Measurements from ENCODE around the gene FKBP15. TPM values are rescaled to one million over a fixed set of nuclear protein-coding genes. Genes with fewer than 3 reads are reported as not detected.

Gene FKBP15
- total RNA-seq, 2 donors from 2014 or later: 22.5 to 24.4 TPM

DNA sequence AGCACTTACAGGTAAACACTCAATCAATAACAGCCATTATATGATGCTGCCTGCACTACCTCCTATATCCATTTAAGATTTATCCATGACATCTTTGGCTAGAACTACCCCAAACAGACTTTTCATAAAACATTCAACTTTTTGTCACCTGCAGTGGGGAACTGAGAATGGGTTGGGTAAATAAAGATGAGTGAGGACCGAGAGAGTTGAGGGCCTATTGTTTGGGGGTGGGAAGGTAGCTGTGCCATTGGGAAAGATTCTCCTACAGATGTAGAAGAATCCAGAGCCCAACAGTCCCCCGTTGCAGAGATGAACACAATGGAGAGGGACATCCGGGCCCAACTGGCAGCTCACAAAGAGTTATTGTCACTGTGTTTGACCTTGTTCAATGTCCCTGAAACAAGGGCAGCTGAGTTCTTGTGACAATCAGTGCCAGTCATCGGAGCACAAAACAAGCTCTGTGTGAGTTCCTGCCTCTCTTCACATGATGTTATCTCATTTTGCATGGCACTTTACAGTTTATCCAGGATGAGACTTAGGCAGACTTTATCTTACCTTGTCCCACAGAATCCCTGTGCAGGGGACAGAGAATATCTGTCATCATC, 81.8 kb downstream of the FKBP15 start:
- intact Hi-C loops (cut with DNase I): no loop called here
- Histone ChIP-seq H3K27ac (no peak overlapping the region), H3K9ac (ENCODE audit: low read depth in 2 of 2, low read length in 2 of 2) (no peak overlapping the region), H3K4me3 (no peak overlapping the region), H3K36me3 (no peaks in the 10 kb centered on the region), H3K27me3 (no peaks in the 10 kb centered on the region), H3K4me1 (no peaks in the 10 kb centered on the region), H3K9me3 (no peaks in the 10 kb centered on the region)
- DNase-seq: no peak
- TF ChIP-seq, protein P1, sequence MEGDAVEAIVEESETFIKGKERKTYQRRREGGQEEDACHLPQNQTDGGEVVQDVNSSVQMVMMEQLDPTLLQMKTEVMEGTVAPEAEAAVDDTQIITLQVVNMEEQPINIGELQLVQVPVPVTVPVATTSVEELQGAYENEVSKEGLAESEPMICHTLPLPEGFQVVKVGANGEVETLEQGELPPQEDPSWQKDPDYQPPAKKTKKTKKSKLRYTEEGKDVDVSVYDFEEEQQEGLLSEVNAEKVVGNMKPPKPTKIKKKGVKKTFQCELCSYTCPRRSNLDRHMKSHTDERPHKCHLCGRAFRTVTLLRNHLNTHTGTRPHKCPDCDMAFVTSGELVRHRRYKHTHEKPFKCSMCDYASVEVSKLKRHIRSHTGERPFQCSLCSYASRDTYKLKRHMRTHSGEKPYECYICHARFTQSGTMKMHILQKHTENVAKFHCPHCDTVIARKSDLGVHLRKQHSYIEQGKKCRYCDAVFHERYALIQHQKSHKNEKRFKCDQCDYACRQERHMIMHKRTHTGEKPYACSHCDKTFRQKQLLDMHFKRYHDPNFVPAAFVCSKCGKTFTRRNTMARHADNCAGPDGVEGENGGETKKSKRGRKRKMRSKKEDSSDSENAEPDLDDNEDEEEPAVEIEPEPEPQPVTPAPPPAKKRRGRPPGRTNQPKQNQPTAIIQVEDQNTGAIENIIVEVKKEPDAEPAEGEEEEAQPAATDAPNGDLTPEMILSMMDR (IDR thresholded peaks at IDR 0.05): no peak

DNA sequence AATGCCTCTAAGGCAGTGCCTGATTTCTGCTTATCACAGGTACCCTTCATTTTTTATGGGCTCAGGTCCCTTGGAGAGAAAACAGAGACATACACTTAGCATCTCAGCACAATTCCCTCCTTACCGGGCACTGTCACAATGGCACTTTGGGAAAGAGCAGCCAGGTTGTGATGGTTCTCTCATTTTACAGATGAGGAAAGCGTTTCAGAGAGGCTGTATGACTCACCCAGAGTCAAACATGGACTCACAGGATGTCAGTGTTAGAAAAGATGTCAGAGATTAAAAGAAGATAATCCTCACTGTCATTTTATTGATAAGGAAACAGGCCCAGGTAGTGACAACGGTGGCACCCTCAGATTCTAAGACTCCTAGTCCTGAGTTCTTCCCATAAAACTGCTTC, 82.3 kb downstream of the FKBP15 start:
- intact Hi-C loops (cut with DNase I): no loop called here
- H3K9me3 ChIP-seq: no peaks in the 10 kb centered on the region
- H3K4me3 ChIP-seq: no peak overlapping the region
- TF ChIP-seq, protein P1 (IDR thresholded peaks at IDR 0.05): no peak
- H3K9ac ChIP-seq (ENCODE audit: low read depth in 2 of 2, low read length in 2 of 2): no peak overlapping the region
- H3K27me3 ChIP-seq: no peaks in the 10 kb centered on the region
- no peak for DNase-seq
- H3K36me3 ChIP-seq: no peaks in the 10 kb centered on the region
- no peak overlapping the region for H3K27ac ChIP-seq
- no peaks in the 10 kb centered on the region for H3K4me1 ChIP-seq

DNA sequence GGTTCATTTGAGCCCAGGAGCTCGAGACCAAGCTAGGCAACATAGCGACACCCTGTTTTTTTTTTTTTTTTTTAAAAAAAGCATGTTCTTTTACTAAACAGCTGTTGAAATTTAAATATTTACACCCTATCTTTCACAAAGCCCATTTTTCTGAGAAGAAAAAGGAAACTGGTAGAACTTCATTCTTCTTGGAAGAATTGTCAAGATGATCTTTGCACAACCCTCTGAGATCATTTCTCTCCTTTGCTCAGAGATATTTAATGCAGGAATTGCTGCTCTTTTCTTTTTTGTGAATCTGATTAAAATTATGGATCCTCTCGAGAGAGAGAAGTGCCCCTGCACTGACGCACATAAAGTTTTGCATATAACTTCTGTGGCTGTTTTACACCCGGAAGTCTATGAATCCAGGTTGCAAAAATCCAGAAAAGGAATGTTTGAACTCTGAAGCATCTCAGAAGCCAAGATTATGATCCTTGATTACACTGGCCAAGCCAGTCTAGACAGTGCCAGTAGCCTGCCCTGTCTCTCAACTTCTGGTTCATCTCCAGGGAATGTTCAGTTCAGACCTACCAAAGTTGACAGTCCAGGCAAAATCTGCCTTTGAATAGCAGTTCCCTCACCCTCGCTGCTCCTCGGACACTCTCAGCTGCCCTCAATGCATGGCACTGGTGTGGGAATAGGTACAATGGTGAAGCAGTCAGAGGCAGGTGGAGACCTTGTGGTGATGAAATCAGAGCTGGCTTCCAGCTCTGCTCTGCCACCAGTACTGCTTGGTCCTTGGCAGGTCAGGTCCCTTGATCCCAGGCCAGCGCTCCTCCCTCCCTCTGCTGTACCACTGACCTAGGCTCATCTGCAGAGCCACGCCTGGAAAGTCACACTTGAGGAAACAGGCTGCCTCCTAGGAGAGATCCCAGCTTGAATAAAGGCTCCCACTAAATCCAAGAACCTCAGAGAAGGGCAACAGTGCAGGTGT, 83.6 kb downstream of the FKBP15 start:
- no peaks in the 10 kb centered on the region for H3K27me3 ChIP-seq
- DNase-seq: no peak
- H3K4me3 ChIP-seq: no peak overlapping the region
- no peaks in the 10 kb centered on the region for H3K36me3 ChIP-seq
- no peaks in the 10 kb centered on the region for H3K9me3 ChIP-seq
- H3K27ac ChIP-seq: no peak overlapping the region
- intact Hi-C loops (cut with DNase I): no loop called here
- TF ChIP-seq, protein P1 (IDR thresholded peaks at IDR 0.05): no peak
- no peak overlapping the region for H3K9ac ChIP-seq (ENCODE audit: low read depth in 2 of 2, low read length in 2 of 2)
- H3K4me1 ChIP-seq: no peaks in the 10 kb centered on the region

DNA sequence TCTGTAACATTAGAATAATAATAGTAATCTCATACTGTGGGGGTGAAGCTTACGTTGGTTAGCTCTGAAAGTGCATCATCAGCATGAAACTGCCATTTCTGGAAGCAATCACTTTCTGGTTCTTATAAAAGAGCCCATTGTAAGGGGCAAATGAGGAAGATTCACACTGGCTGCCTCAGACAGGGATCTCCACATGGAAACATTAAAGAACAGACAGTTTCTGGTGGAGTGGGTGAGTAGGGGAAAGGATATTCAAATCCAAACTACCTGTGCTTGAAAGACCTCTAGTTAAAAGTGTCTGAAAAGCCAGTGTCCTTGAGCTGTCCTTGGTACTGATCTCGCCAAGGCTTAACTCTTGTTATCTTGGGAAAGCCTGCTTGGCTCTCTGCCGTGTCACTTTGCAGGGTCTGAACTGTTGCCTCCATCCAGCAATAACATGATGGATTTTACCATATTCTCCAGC, 89.4 kb downstream of the FKBP15 start:
- Histone ChIP-seq H3K27me3 (no peaks in the 10 kb centered on the region), H3K27ac (no peak overlapping the region), H3K9ac (ENCODE audit: low read depth in 2 of 2, low read length in 2 of 2) (no peak overlapping the region), H3K4me3 (no peak overlapping the region), H3K9me3 (no peaks in the 10 kb centered on the region), H3K36me3 (no peaks in the 10 kb centered on the region), H3K4me1 (no peaks in the 10 kb centered on the region)
- no peak for DNase-seq
- intact Hi-C loops (cut with DNase I): no loop called here
- TF ChIP-seq, protein P1 (IDR thresholded peaks at IDR 0.05): no peak

DNA sequence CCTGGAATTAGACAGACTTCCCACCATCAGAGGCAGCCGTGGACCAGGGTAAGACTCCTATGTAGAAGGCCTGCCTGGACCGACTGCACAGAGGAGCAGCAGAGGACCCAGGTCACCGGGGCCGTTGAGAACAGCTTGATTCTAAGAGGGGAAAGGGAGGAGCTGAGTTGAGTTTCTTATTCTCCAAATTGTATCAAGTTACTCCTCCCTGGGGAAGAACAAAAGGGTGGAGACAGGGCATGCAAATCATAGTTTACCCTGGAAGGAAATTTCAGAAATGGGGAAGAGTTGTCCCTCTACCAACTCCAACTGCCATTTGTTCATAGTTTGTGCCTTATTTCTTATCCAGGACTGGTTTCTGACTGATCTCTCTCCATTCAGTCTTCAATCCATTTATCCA, 91.2 kb downstream of the FKBP15 start:
- Histone ChIP-seq H3K27me3 (no peaks in the 10 kb centered on the region), H3K9me3 (no peaks in the 10 kb centered on the region), H3K9ac (ENCODE audit: low read depth in 2 of 2, low read length in 2 of 2) (no peak overlapping the region), H3K4me3 (no peak overlapping the region), H3K36me3 (no peaks in the 10 kb centered on the region), H3K27ac (no peak overlapping the region), H3K4me1 (no peaks in the 10 kb centered on the region)
- TF ChIP-seq, protein P1 (IDR thresholded peaks at IDR 0.05): no peak
- intact Hi-C loops (cut with DNase I): loop anchor here (10.0 kb wide), 1 partner anchor 195 kb away; no protein-coding TSS in a partner anchor
- DNase-seq: no peak
